IMR-90 (cell line): ENCODE data around the gene FRMPD3. TPM values are rescaled to one million over a fixed set of nuclear protein-coding genes. Genes with fewer than 3 reads are reported as not detected.

Experiments used
- ATAC-seq: fragments of 200-7000 bp; cut with Tn5 transposase; 2 replicates; pipeline ENCODE4 v1.9.1; 2020; ENCODE audit warnings: low read depth, mild to moderate bottlenecking, moderate library complexity
- BruUV-seq: library from RNA; stranded (reverse); fragments of 400-500 nt; replicated peaks from 2 replicates; lab custom pipeline; 2021; lab: Mats Ljungman, UMichigan
- CTCF ChIA-PET: fragments of 300-600 bp; formaldehyde crosslinking; extraction: SDS; loops from one replicate; lab custom pipeline; 2021; ENCODE audit warnings: antibody characterized with exemption; lab: Yijun Ruan, JAX
- POLR2A ChIA-PET: fragments of 300-600 bp; sonication (Branson Sonifier 250); formaldehyde crosslinking; loops from one replicate; lab custom pipeline; 2022; ENCODE audit warnings: antibody characterized with exemption; ENCODE audit not compliant: unreplicated experiment; lab: Charles Lee
- DNase-seq: peaks from one replicate; pipeline ENCODE4 v3.0.0; 2013
- H2AFZ ChIP-seq: replicated peaks from 2 replicates; pipeline ENCODE3; 2013; ENCODE audit warnings: low read length, mild to moderate bottlenecking; ENCODE audit not compliant: poor library complexity
- H2AK5ac ChIP-seq: 2 replicates; pipeline ENCODE4 v1.6.1; 2013; ENCODE audit warnings: low read depth, low read length, inconsistent platforms
- H2AK9ac ChIP-seq: replicated peaks from 2 replicates; pipeline ENCODE3; 2013; ENCODE audit warnings: mild to moderate bottlenecking, low read depth, low read length, moderate library complexity; ENCODE audit not compliant: poor library complexity
- H2BK120ac ChIP-seq: 2 replicates; pipeline ENCODE4 v1.6.1; 2013; ENCODE audit warnings: low read depth, low read length, inconsistent platforms
- H2BK15ac ChIP-seq: 3 replicates; pipeline ENCODE4 v1.6.1; 2013; ENCODE audit warnings: low read depth, low read length, inconsistent platforms
- H2BK20ac ChIP-seq: 2 replicates; pipeline ENCODE4 v1.6.1; 2013; ENCODE audit warnings: low read depth, mild to moderate bottlenecking, inconsistent platforms, low read length, moderate library complexity
- H2BK5ac ChIP-seq: 2 replicates; pipeline ENCODE4 v1.6.1; 2013; ENCODE audit warnings: mild to moderate bottlenecking, low read depth, low read length, inconsistent platforms; ENCODE audit not compliant: poor library complexity, severe bottlenecking
- H3K14ac ChIP-seq: replicated peaks from 2 replicates; pipeline ENCODE4 v1.6.1; 2013; ENCODE audit warnings: low read depth, low read length, inconsistent platforms
- H3K18ac ChIP-seq: 2 replicates; pipeline ENCODE4 v1.6.1; 2013; ENCODE audit warnings: low read depth, low read length, control low read depth
- H3K23ac ChIP-seq: 2 replicates; pipeline ENCODE4 v1.6.1; 2013; ENCODE audit warnings: low read depth, low read length, inconsistent platforms
- H3K27ac ChIP-seq: 2 replicates; pipeline ENCODE4 v1.5.1; 2013; ENCODE audit warnings: mild to moderate bottlenecking, control low read depth, low read length; ENCODE audit not compliant: insufficient read depth
- H3K27me3 ChIP-seq: 2 replicates; pipeline ENCODE4 v1.6.1; 2013; ENCODE audit warnings: low read length; ENCODE audit not compliant: control insufficient read depth, insufficient read depth
- H3K36me3 ChIP-seq: 2 replicates; pipeline ENCODE4 v1.6.1; 2013; ENCODE audit warnings: low read length, mixed read lengths; ENCODE audit not compliant: control insufficient read depth, insufficient read depth
- H3K4ac ChIP-seq: 2 replicates; pipeline ENCODE4 v1.6.1; 2013; ENCODE audit warnings: low read depth, low read length, inconsistent platforms
- H3K4me1 ChIP-seq: 2 replicates; pipeline ENCODE4 v1.6.1; 2013; ENCODE audit warnings: low read length, mixed read lengths; ENCODE audit not compliant: control insufficient read depth, insufficient read depth
- H3K4me2 ChIP-seq: 2 replicates; pipeline ENCODE4 v1.6.1; 2013; ENCODE audit warnings: low read depth, mild to moderate bottlenecking, control low read depth, low read length, moderate library complexity
- H3K4me3 ChIP-seq: 2 replicates; pipeline ENCODE4 v1.5.1; 2013; ENCODE audit warnings: low read depth, mild to moderate bottlenecking, control low read depth, low read length, moderate library complexity; ENCODE audit not compliant: insufficient read depth
- H3K56ac ChIP-seq: 2 replicates; pipeline ENCODE4 v1.6.1; 2013; ENCODE audit warnings: low read length, inconsistent platforms; ENCODE audit not compliant: insufficient read depth; ENCODE audit errors: extremely low read depth
- H3K79me1 ChIP-seq, 2 experiments: 2 replicates each; pipeline ENCODE4 v1.6.1; 2013; ENCODE audit warnings: low read length in 2 of 2, inconsistent platforms in 1 of 2, low read depth in 1 of 2
- H3K9ac ChIP-seq: 2 replicates; pipeline ENCODE4 v1.6.1; 2013; ENCODE audit warnings: low read depth, low read length, control low read depth
- H3K9me1 ChIP-seq: 2 replicates; pipeline ENCODE4 v1.6.1; 2013; ENCODE audit warnings: low read length, inconsistent platforms; ENCODE audit not compliant: insufficient read depth
- H3K9me3 ChIP-seq: 2 replicates; pipeline ENCODE4 v1.6.1; 2013; ENCODE audit warnings: low read length; ENCODE audit not compliant: control insufficient read depth, insufficient read depth
- H4K20me1 ChIP-seq: 2 replicates; pipeline ENCODE4 v1.6.1; 2013; ENCODE audit warnings: low read length, inconsistent platforms; ENCODE audit not compliant: insufficient read depth
- H4K5ac ChIP-seq: 2 replicates; pipeline ENCODE4 v1.6.1; 2013; ENCODE audit warnings: mild to moderate bottlenecking, low read depth, low read length, control low read depth
- H4K8ac ChIP-seq, 2 experiments: 2 replicates each; pipeline ENCODE4 v1.6.1; 2013; ENCODE audit warnings: low read depth in 2 of 2, low read length in 2 of 2, control low read depth in 1 of 2, inconsistent platforms in 1 of 2
- H4K91ac ChIP-seq: 2 replicates; pipeline ENCODE4 v1.6.1; 2013; ENCODE audit warnings: low read depth, low read length, inconsistent platforms; ENCODE audit not compliant: insufficient read depth
- MAFK ChIP-seq: IDR thresholded peaks from 2 replicates; pipeline ENCODE4 v1.6.1; 2012; ENCODE audit warnings: low read depth, low read length, improper control_type of control experiment
- NFE2L2 ChIP-seq: fragments of 150-350 bp; IDR thresholded peaks from 2 replicates; pipeline ENCODE4 v1.6.1; 2016; ENCODE audit warnings: low read depth, mild to moderate bottlenecking, low read length
- RCOR1 ChIP-seq: IDR thresholded peaks from 2 replicates; pipeline ENCODE4 v1.6.1; 2012; ENCODE audit warnings: mild to moderate bottlenecking, low read length, improper control_type of control experiment; ENCODE audit not compliant: insufficient replicate concordance
- RFX5 ChIP-seq: IDR thresholded peaks from 2 replicates; pipeline ENCODE4 v1.8.0; 2012; ENCODE audit warnings: low read depth, mild to moderate bottlenecking, low read length, moderate library complexity
- WGBS, 2 experiments: methylation state at CpG; one replicate each; pipeline versions ENCODE4 v1.1.5 to v1.1.7; 2013; ENCODE audit warnings: missing lambda C conversion rate in 2 of 2; ENCODE audit not compliant: insufficient read length in 1 of 2; ENCODE audit errors: extremely low coverage in 2 of 2; 5-methylcytosine and 5-hydroxymethylcytosine counted together
- dilution Hi-C: fragments of 300-500 bp; cut with HindIII; formaldehyde crosslinking; loops from one replicate; pipeline ENCODE4 v1.14.3; 2018; ENCODE audit warnings: low sequenced_read_pairs; ENCODE audit not compliant: unreplicated experiment
- in situ Hi-C: fragments of 300-500 bp; cut with MboI; formaldehyde crosslinking; loops from 3 replicates; pipeline ENCODE4 v1.14.3; 2019; ENCODE audit warnings: low sequenced_read_pairs, inconsistent platforms, mixed read lengths
- intact Hi-C: fragments of 100-400 bp; cut with micrococcal nuclease; formaldehyde crosslinking; loops from 2 replicates; pipeline ENCODE4 v1.10.0; 2022
- polyA plus RNA-seq, 3 experiments: library from polyadenylated mRNA; depleted of rRNA; stranded (reverse); fragments of >200 nt; gene quantifications; 2 replicates each; pipeline ENCODE4 v1.2.3, GENCODE V29; 2012; ENCODE audit warnings: low replicate concordance in 1 of 3
- total RNA-seq: library from RNA; depleted of rRNA; stranded (reverse); fragments of >200 nt; gene quantifications from 2 replicates; pipeline ENCODE4 v1.2.3, GENCODE V29; 2012
- TF ChIP-seq, protein P1 (sequence below): conservative IDR thresholded peaks from 2 replicates; pipeline ENCODE4 v1.5.1; 2012; ENCODE audit warnings: mild to moderate bottlenecking, low read depth, low read length, improper control_type of control experiment

FRMPD3 gene
- total and polyA plus RNA-seq, 2 of the 4 experiments (the other 2 are of a cell fraction): under 0.01 to 0.19 TPM

DNA sequence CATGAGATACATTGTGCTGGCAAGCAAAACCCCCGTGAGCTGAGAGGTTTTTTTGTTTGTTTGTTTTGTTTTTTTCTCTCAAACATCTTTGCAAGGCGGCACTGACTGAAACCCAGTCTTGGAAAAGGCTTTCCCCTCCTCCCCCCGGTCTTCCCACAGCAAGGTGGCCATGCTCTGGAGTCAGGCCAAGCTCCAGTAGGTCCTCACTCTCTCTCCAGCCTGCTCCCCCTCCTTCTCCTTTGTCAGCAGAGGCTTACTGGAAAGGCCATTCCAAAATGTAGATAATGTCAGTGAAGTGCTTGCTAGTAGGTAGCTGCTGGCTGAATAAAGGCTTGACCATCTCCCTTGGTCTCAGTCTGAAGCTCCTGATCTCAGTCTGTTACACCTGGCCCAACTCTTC, 32.6 kb downstream of the FRMPD3 start:
- no TSS peak for BruUV-seq
- H3K4me1 ChIP-seq: no peaks in the 10 kb centered on the region
- H2AK9ac ChIP-seq: no peak overlapping the region
- DNase-seq: no peak
- no peaks in the 10 kb centered on the region for H4K20me1 ChIP-seq
- H4K5ac ChIP-seq: no peak overlapping the region
- no peaks in the 10 kb centered on the region for H3K36me3 ChIP-seq
- no peak overlapping the region for H3K4me3 ChIP-seq
- H3K9ac ChIP-seq: no peak overlapping the region
- no peaks in the 10 kb centered on the region for H3K79me1 ChIP-seq
- no peak overlapping the region for H3K56ac ChIP-seq
- WGBS, 2 experiments: 40% methylated on average over 1 of the region's 3 CpGs; no CpG with 5 or more reads in 1 of the 2 experiments
- H3K9me3 ChIP-seq: no peaks in the 10 kb centered on the region
- ChIA-PET POLR2A (no interaction called here), CTCF (no interaction called here)
- H3K9me1 ChIP-seq: no peaks in the 10 kb centered on the region; the same call in 1 of the 2 replicates
- H3K4me2 ChIP-seq: no peak overlapping the region
- H4K8ac ChIP-seq: no peak overlapping the region
- no peak overlapping the region for H2BK20ac ChIP-seq
- no peak overlapping the region for H3K18ac ChIP-seq
- no peak overlapping the region for H4K91ac ChIP-seq
- no peak overlapping the region for H2BK120ac ChIP-seq
- in situ Hi-C loops: no loop called here
- dilution Hi-C loops: no loop called here
- no peak overlapping the region for H2BK5ac ChIP-seq
- H3K27ac ChIP-seq: no peak overlapping the region
- intact Hi-C loops: no loop called here
- no peak overlapping the region for H3K4ac ChIP-seq
- H2BK15ac ChIP-seq: no peak overlapping the region
- no peak overlapping the region for H2AFZ ChIP-seq
- H3K23ac ChIP-seq: no peak overlapping the region
- peaks cover 42% of the 10 kb centered on the region for H3K27me3 ChIP-seq
- no peak overlapping the region for H3K14ac ChIP-seq
- no peak for ATAC-seq
- TF ChIP-seq NFE2L2: no peak
- TF ChIP-seq, protein P1, sequence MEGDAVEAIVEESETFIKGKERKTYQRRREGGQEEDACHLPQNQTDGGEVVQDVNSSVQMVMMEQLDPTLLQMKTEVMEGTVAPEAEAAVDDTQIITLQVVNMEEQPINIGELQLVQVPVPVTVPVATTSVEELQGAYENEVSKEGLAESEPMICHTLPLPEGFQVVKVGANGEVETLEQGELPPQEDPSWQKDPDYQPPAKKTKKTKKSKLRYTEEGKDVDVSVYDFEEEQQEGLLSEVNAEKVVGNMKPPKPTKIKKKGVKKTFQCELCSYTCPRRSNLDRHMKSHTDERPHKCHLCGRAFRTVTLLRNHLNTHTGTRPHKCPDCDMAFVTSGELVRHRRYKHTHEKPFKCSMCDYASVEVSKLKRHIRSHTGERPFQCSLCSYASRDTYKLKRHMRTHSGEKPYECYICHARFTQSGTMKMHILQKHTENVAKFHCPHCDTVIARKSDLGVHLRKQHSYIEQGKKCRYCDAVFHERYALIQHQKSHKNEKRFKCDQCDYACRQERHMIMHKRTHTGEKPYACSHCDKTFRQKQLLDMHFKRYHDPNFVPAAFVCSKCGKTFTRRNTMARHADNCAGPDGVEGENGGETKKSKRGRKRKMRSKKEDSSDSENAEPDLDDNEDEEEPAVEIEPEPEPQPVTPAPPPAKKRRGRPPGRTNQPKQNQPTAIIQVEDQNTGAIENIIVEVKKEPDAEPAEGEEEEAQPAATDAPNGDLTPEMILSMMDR: no peak
- no peak for TF ChIP-seq MAFK
- no peak for TF ChIP-seq RFX5
- TF ChIP-seq RCOR1: no peak
- H2AK5ac ChIP-seq: no peak overlapping the region
